ELR (cell line): ENCODE data around the gene DHTKD1.
"Not testable (repeated sequence)": the region's sequence is repeated elsewhere in the genome, so short reads cannot be mapped to it uniquely, and the experiment has no call there.

Experiments used
- DNase-seq: peaks from one replicate; pipeline ENCODE4 v3.0.0-alpha.2; 2015; ENCODE audit warnings: low read depth

DHTKD1 gene

DNA sequence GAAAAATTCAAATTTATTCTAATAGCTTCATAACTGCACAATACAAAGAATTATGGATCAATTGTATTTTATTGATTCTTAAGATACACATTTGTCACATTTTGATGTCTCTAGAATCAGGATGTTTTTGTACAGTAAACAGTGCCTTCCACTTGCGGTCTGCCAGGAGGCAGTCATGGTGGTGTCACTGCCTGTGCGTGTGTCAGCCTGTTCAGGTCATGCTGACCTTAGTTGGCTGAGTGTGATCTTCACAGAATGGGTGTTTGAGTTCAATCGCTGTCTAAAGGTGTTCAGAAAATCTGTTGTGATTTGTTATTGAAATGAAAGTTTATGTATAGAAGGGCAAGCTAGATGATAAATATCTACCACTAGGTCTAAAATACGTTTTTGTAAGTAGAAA, 81.4 kb downstream of the DHTKD1 start:
- no peak for DNase-seq

DNA sequence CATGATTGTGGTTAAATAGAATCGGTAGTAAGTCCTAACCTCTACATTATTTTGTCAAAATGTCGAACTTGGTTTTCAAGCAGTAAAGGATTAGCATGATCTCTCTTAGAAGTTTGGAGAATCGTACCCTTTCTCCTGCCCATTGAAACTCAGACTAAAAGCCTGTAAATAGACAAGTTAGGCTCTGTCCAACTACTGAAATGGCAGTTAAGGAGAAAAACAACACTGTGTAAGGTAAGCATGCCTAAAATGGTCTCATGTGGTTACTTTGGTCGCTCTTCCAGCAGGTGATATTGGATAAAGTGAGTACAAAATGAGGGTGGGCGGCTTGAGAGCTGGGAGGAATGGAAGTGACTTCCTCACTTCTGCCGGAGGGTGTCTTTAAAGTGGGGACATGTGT, 85.8 kb downstream of the DHTKD1 start:
- DNase-seq: no peak

GRCh38 chr10:12156367-12157123, 87.8 kb downstream of the DHTKD1 start:
- no peak for DNase-seq

- DNase-seq: no peak
These were observed 89.4 kb downstream of the DHTKD1 start for GRCh38 chr10:12158111-12158510.

- DNase-seq: no peak
These were observed 91.9 kb downstream of the DHTKD1 start for GRCh38 chr10:12160664-12161063.

- no peak for DNase-seq
These were observed 94.2 kb downstream of the DHTKD1 start for GRCh38 chr10:12162927-12163326.

- DNase-seq: no peak
These were observed 95.3 kb downstream of the DHTKD1 start for GRCh38 chr10:12164085-12164484.

DNA sequence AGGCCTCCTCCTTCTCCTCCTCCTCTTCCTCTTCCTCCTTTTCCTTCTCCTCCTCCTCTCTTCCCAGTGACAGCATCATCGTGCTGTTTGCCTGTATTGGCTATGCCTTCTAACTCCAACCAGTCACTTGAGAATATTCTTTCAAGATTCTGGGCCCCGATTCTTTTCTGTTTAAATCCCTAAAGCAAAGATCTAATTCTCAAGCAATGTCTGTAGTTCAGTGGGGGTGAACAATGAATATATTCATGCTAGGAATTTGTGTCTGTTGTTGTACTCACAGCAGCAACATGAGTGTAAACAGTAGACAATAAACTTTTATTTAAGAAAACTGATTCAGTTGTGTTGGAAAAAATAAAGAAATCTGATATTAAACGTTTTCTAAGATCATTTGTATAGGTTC, 96.3 kb downstream of the DHTKD1 start:
- no peak for DNase-seq

DNA sequence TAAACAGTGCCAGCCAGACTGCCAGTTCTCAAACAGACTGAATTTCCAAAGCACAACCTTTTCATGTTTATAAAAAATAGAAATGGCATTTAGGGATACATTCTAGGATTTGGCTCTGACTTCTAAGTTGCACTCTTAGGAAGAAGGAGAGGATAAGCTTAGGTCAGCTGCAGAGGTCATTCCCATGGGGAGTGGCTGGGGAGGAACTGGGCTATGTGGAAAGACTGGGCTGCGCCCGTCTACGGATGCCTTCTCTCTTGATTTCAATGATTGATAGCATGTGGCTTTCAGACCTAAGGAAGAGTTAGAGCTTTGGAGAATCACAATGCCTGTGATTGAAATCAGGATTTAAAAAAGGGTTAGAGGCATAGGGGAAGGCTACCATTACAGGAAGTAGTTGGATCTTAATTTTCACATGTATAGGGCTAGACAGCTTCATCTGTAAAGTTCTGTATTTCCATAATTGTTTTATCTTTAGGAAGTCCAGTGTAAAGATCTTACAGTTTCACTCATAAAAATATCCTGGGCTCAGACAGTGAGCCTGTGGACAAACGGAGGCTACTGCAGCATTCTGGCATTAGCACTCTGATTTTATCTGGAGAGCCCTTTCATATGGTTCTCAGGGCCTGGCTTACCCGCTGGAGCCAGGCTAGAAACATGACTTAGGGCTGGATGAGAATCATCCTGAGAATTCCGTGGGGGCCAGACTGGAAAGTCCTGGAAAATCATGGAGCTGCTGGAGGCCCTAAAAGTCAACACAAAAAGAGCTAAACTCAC, 97.4 kb downstream of the DHTKD1 start:
- no peak for DNase-seq

DNA sequence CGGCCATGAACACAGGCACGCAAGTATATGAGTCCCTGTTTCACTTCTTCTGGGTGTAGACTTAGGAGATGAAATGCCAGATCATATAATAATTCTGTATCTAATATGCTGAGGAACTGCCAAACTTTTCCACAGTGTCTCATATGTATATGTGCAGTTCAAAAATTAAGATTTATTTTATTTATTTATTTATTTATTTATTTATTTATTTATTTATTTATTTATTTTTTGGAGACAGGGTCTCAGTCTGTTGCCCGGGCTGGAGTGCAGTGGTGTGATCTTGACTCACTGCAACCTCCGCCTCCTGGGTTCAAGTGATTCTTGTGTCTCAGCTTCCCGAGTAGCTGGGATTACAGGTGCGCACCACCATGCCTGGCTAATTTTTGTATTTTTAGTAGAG, 102.8 kb downstream of the DHTKD1 start:
- not testable (repeated sequence) for DNase-seq
